SJSA1 (cell line): ENCODE results near the gene HDAC4. TPM values are rescaled to one million over a fixed set of nuclear protein-coding genes. Genes with fewer than 3 reads are reported as not detected.

Experiments
- DNase-seq, 2 experiments: peaks; one replicate each; pipeline ENCODE4 v3.0.0-alpha.2; 2015 to 2020; ENCODE audit warnings: low spot score in 2 of 2, low read depth in 1 of 2
- H3K27ac ChIP-seq: fragments of 250-450 bp; sonication (Bioruptor Pico); 2 replicates; pipeline ENCODE4 v1.5.1; 2020; ENCODE audit warnings: mild to moderate bottlenecking, moderate library complexity
- H3K27me3 ChIP-seq: fragments of 250-450 bp; sonication (Bioruptor Pico); replicated peaks from 2 replicates; pipeline ENCODE4 v1.5.1; 2020; ENCODE audit warnings: mild to moderate bottlenecking, moderate library complexity
- H3K36me3 ChIP-seq: fragments of 250-450 bp; sonication (Bioruptor Pico); 2 replicates; pipeline ENCODE4 v1.5.1; 2020; ENCODE audit warnings: mild to moderate bottlenecking
- H3K4me1 ChIP-seq: fragments of 250-450 bp; sonication (Bioruptor Pico); replicated peaks from 2 replicates; pipeline ENCODE4 v1.6.1; 2021; ENCODE audit warnings: mild to moderate bottlenecking
- H3K4me3 ChIP-seq: fragments of 250-450 bp; sonication (Bioruptor Pico); 2 replicates; pipeline ENCODE4 v1.5.1; 2020; ENCODE audit warnings: mild to moderate bottlenecking
- H3K9me3 ChIP-seq: fragments of 250-450 bp; sonication (Bioruptor Pico); replicated peaks from 2 replicates; pipeline ENCODE4 v1.5.1; 2020; ENCODE audit warnings: mild to moderate bottlenecking
- total RNA-seq: library from RNA; depleted of rRNA; stranded (reverse); fragments of >200 nt; shearing (Covaris generic); gene quantifications from 2 replicates; pipeline ENCODE4 v1.2.3, GENCODE V29; 2014

The HDAC4 gene
- total RNA-seq, 1 experiment from 2014 or later, result 13.2 TPM

GRCh38 chr2:239398521-239398921, 2.3 kb downstream of the HDAC4 start:
- Histone ChIP-seq H3K27me3 (no peaks in the 10 kb centered on the region), H3K4me1 (peaks cover 17% of the 10 kb centered on the region), H3K9me3 (no peaks in the 10 kb centered on the region), H3K4me3 (no peak overlapping the region), H3K36me3 (peaks cover 7% of the 10 kb centered on the region; the same call in 1 of the 2 replicates), H3K27ac (no peak overlapping the region)
- no peak for DNase-seq

GRCh38 chr2:239397931-239398471, 2.8 kb downstream of the HDAC4 start:
- H3K9me3 ChIP-seq, result no peaks in the 10 kb centered on the region
- peaks cover 7% of the 10 kb centered on the region; the same call in 1 of the 2 replicates for H3K36me3 ChIP-seq
- DNase-seq, result no peak
- no peak overlapping the region for H3K27ac ChIP-seq
- no peaks in the 10 kb centered on the region for H3K27me3 ChIP-seq
- no peak overlapping the region for H3K4me3 ChIP-seq
- peaks cover 22% of the 10 kb centered on the region for H3K4me1 ChIP-seq

- Histone ChIP-seq H3K27me3 (no peaks in the 10 kb centered on the region), H3K36me3 (peaks cover 7% of the 10 kb centered on the region; the same call in 1 of the 2 replicates), H3K4me1 (peaks cover 21% of the 10 kb centered on the region), H3K9me3 (no peaks in the 10 kb centered on the region), H3K4me3 (no peak overlapping the region), H3K27ac (no peak overlapping the region)
- DNase-seq, result no peak
Observed at GRCh38 chr2:239396881-239397681, 3.7 kb downstream of the HDAC4 start.

GRCh38 chr2:239395524-239395923, 5.3 kb downstream of the HDAC4 start:
- H3K36me3 ChIP-seq, result no peaks in the 10 kb centered on the region
- no peak overlapping the region for H3K4me3 ChIP-seq
- no peaks in the 10 kb centered on the region for H3K27me3 ChIP-seq
- DNase-seq, result no peak
- H3K27ac ChIP-seq, result no peak overlapping the region
- peaks cover 15% of the 10 kb centered on the region for H3K4me1 ChIP-seq
- H3K9me3 ChIP-seq, result no peaks in the 10 kb centered on the region

GRCh38 chr2:239394978-239395377, 5.8 kb downstream of the HDAC4 start:
- DNase-seq, result no peak
- H3K36me3 ChIP-seq, result no peaks in the 10 kb centered on the region
- H3K9me3 ChIP-seq, result no peaks in the 10 kb centered on the region
- no peak overlapping the region for H3K27ac ChIP-seq
- H3K4me1 ChIP-seq, result peaks cover 15% of the 10 kb centered on the region
- H3K4me3 ChIP-seq, result no peak overlapping the region
- no peaks in the 10 kb centered on the region for H3K27me3 ChIP-seq

- no peak for DNase-seq
- Histone ChIP-seq H3K4me1 (peaks cover 11% of the 10 kb centered on the region), H3K36me3 (no peaks in the 10 kb centered on the region), H3K4me3 (no peak overlapping the region), H3K27me3 (no peaks in the 10 kb centered on the region), H3K27ac (no peak overlapping the region), H3K9me3 (no peaks in the 10 kb centered on the region)
Observed at GRCh38 chr2:239394346-239394945, 6.4 kb downstream of the HDAC4 start.

- peak in 1 of 2 experiments; percentile 31 for DNase-seq
- Histone ChIP-seq H3K27ac (no peak overlapping the region), H3K9me3 (no peaks in the 10 kb centered on the region), H3K4me1 (peaks cover 8% of the 10 kb centered on the region), H3K27me3 (no peaks in the 10 kb centered on the region), H3K36me3 (0 out of 2 replicates have a peak, but pooled peaks cover 4% of the 10 kb centered on the region), H3K4me3 (no peak overlapping the region)
Observed at GRCh38 chr2:239393941-239394340, 6.9 kb downstream of the HDAC4 start.

- H3K27ac ChIP-seq, result no peak overlapping the region
- no peaks in the 10 kb centered on the region for H3K9me3 ChIP-seq
- H3K4me1 ChIP-seq, result peaks cover 8% of the 10 kb centered on the region
- H3K27me3 ChIP-seq, result no peaks in the 10 kb centered on the region
- no peak overlapping the region for H3K4me3 ChIP-seq
- no peak for DNase-seq
- 0 out of 2 replicates have a peak, but pooled peaks cover 4% of the 10 kb centered on the region for H3K36me3 ChIP-seq
Observed at GRCh38 chr2:239393388-239393940, 7.4 kb downstream of the HDAC4 start.

- no peak overlapping the region for H3K4me3 ChIP-seq
- H3K4me1 ChIP-seq, result peaks cover 8% of the 10 kb centered on the region
- no peak overlapping the region for H3K27ac ChIP-seq
- no peaks in the 10 kb centered on the region for H3K9me3 ChIP-seq
- H3K36me3 ChIP-seq, result 0 out of 2 replicates have a peak, but pooled peaks cover 4% of the 10 kb centered on the region
- no peak for DNase-seq
- no peaks in the 10 kb centered on the region for H3K27me3 ChIP-seq
Observed at GRCh38 chr2:239392688-239393387, 8.0 kb downstream of the HDAC4 start.

- Histone ChIP-seq H3K27ac (no peak overlapping the region), H3K27me3 (no peaks in the 10 kb centered on the region), H3K36me3 (0 out of 2 replicates have a peak, but pooled peaks cover 4% of the 10 kb centered on the region), H3K4me1 (peaks cover 8% of the 10 kb centered on the region), H3K9me3 (no peaks in the 10 kb centered on the region), H3K4me3 (no peak overlapping the region)
- no peak for DNase-seq
Observed at GRCh38 chr2:239392072-239392357, 8.8 kb downstream of the HDAC4 start.

- H3K36me3 ChIP-seq, result 0 out of 2 replicates have a peak, but pooled peaks cover 4% of the 10 kb centered on the region
- DNase-seq, result no peak
- no peaks in the 10 kb centered on the region for H3K27me3 ChIP-seq
Observed at GRCh38 chr2:239391286-239392071, 9.3 kb downstream of the HDAC4 start.

GRCh38 chr2:239390546-239391285, 10.1 kb downstream of the HDAC4 start:
- 0 out of 2 replicates have a peak, but pooled peaks cover 4% of the 10 kb centered on the region for H3K36me3 ChIP-seq
- peaks cover 8% of the 10 kb centered on the region for H3K4me1 ChIP-seq
- H3K27me3 ChIP-seq, result no peaks in the 10 kb centered on the region
- no peaks in the 10 kb centered on the region for H3K9me3 ChIP-seq
- H3K4me3 ChIP-seq, result no peak overlapping the region
- no peak overlapping the region for H3K27ac ChIP-seq
- no peak for DNase-seq

More at GRCh38 chr2:239391286-239392071, 9.3 kb downstream of the HDAC4 start:
- H3K27ac ChIP-seq, result no peak overlapping the region
- no peak overlapping the region for H3K4me3 ChIP-seq
- peaks cover 8% of the 10 kb centered on the region for H3K4me1 ChIP-seq
- no peaks in the 10 kb centered on the region for H3K9me3 ChIP-seq
